GM06990 (cell line): ENCODE results near the gene THRA.
A peak's percentile ranks its signal among the peaks of the same experiment; 100 is the strongest.

ENCODE experiments used
- DNase-seq: peaks from one replicate; pipeline ENCODE4 v3.0.0-alpha.2; 2011; ENCODE audit not compliant: insufficient read length; ENCODE audit errors: extremely low read depth
- H3K27me3 ChIP-seq: replicated peaks from 2 replicates; pipeline ENCODE4 v1.6.0; 2011; ENCODE audit warnings: low read length; ENCODE audit not compliant: control insufficient read depth, insufficient read depth
- H3K36me3 ChIP-seq: 2 replicates; pipeline ENCODE4 v1.5.1; 2011; ENCODE audit warnings: low read length; ENCODE audit not compliant: control insufficient read depth, insufficient read depth
- H3K4me3 ChIP-seq: replicated peaks from 2 replicates; pipeline ENCODE4 v1.5.1; 2011; ENCODE audit warnings: low read depth, mild to moderate bottlenecking, control low read depth, low read length
- TF ChIP-seq, protein P1 (sequence below): IDR thresholded peaks from 2 replicates; pipeline ENCODE4 v1.5.1; 2011; ENCODE audit warnings: low read length, control low read depth, mild to moderate bottlenecking, inconsistent platforms; ENCODE audit not compliant: insufficient read depth, poor library complexity, severe bottlenecking

THRA gene

DNA sequence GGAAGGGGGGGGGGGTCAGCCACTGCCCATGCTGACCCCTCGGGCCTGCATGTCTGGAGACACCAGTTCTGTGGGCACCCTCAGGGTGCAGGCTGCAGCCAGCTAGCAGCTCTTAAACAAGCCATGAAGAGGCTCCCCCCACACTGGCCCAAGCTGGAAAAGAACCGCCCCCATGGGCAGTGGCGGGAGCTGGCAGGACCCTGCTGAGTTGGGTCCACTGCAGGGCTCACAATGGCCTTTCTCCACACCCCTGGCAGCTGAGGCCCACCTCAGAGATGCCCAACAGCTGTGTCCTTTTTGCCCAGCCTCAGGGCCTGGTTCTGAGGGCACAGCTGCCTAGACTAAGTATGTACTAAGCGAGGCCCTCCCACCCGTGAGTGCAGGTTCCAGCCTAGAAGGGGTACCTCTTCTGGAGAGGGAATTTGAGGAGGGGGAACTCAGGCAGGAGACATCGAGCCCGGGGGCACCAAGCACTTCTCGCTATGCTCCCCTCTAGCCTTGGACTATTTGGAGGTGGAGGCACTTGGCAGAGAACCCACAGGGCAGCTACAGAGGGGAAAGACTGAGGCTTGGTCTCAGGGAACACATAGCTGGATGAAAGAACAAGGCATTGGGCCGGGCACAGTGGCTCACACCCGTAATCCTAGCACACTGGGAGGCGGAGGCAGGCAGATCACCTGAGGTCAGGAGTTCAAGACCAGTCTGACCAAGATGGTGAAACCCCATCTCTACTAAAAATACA is 3.2 kb downstream of the THRA start:
- Histone ChIP-seq H3K27me3 (peaks cover 3% of the 10 kb centered on the region; the same call in 1 of the 2 replicates), H3K36me3 (no peaks in the 10 kb centered on the region), H3K4me3 (no peak overlapping the region)
- TF ChIP-seq, protein P1, sequence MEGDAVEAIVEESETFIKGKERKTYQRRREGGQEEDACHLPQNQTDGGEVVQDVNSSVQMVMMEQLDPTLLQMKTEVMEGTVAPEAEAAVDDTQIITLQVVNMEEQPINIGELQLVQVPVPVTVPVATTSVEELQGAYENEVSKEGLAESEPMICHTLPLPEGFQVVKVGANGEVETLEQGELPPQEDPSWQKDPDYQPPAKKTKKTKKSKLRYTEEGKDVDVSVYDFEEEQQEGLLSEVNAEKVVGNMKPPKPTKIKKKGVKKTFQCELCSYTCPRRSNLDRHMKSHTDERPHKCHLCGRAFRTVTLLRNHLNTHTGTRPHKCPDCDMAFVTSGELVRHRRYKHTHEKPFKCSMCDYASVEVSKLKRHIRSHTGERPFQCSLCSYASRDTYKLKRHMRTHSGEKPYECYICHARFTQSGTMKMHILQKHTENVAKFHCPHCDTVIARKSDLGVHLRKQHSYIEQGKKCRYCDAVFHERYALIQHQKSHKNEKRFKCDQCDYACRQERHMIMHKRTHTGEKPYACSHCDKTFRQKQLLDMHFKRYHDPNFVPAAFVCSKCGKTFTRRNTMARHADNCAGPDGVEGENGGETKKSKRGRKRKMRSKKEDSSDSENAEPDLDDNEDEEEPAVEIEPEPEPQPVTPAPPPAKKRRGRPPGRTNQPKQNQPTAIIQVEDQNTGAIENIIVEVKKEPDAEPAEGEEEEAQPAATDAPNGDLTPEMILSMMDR = no peak
- DNase-seq = no peak

DNA sequence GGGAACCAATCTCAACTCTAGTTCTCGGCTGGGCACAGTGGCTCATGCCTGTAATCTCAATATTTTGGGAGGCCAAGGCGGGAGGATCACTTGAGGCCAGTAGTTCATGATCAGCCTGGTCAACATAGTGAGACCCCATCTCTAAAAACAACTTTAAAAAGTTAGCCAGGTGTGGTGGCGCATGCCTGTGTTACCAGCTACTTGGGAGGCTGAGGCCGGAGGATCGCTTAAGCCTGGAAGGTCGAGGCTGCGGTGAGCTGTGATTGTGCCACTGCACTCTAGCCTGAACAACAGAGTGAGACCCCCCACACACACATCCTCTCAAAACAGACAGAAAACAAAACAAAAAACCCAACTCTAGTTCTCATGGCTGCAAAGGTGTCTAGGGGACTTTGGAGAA is 4.9 kb downstream of the THRA start:
- no peaks in the 10 kb centered on the region for H3K36me3 ChIP-seq
- TF ChIP-seq, protein P1 = no peak
- H3K4me3 ChIP-seq = no peak overlapping the region

GRCh38 chr17:40068129-40068581 is 5.4 kb downstream of the THRA start:
- Histone ChIP-seq H3K4me3 (no peak overlapping the region), H3K27me3 (peaks cover 3% of the 10 kb centered on the region; the same call in 1 of the 2 replicates), H3K36me3 (no peaks in the 10 kb centered on the region)
- TF ChIP-seq, protein P1 = no peak
- DNase-seq = no peak

More for the DNA sequence above, 4.9 kb downstream of the THRA start:
- DNase-seq = no peak
- H3K27me3 ChIP-seq = peaks cover 3% of the 10 kb centered on the region; the same call in 1 of the 2 replicates

DNA sequence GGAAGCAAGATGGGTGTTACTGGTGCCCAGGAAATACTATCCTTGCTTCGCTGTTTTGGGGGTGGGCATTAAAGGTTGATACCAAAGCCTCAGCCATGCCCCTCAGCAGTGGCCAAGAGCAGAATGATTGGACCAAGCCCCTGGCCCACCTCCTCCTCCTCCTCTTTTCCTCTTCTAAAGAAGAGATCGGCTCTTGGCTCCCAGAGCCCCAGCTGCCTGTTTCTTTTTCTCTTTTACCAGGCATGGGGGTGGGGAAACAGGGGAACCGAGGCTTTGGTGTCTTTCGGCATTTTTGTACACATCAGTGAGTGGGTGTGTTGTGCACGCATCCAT is 5.8 kb downstream of the THRA start:
- TF ChIP-seq, protein P1 = no peak
- Histone ChIP-seq H3K27me3 (peaks cover 3% of the 10 kb centered on the region; the same call in 1 of the 2 replicates), H3K36me3 (no peaks in the 10 kb centered on the region), H3K4me3 (peak overlapping the region; percentile 26)
- no peak for DNase-seq

- peak overlapping the region; percentile 26 for H3K4me3 ChIP-seq
- H3K27me3 ChIP-seq = no peaks in the 10 kb centered on the region; the same call in 1 of the 2 replicates
- DNase-seq = peak; percentile 42
- no peaks in the 10 kb centered on the region for H3K36me3 ChIP-seq
- TF ChIP-seq, protein P1 = no peak
Measured at GRCh38 chr17:40068917-40069750, 6.4 kb downstream of the THRA start.
